Right lobe of liver (tissue), 6 donors: ENCODE data around the gene GRXCR2. TPM values are rescaled to one million over a fixed set of nuclear protein-coding genes. Genes with fewer than 3 reads are reported as not detected.

Experiments
- ATAC-seq, 4 donors: fragments of 200-7000 bp; cut with Tn5 transposase; one replicate each; pipeline ENCODE4 v1.9.1; 2020; ENCODE audit warnings: mild to moderate bottlenecking in 4 of 4, moderate library complexity in 4 of 4
- DNase-seq, 3 donors: peaks; one replicate each; pipeline ENCODE4 v3.0.0-alpha.2; 2020
- H3K27ac ChIP-seq, 3 donors: fragments of 200-600 bp; one replicate each; pipeline ENCODE4 v1.8.0; 2022
- H3K27me3 ChIP-seq, 2 donors: fragments of 200-600 bp; one replicate each; pipeline ENCODE4 v1.8.0; 2022
- H3K36me3 ChIP-seq, 4 donors: fragments of 200-600 bp; sonication (generic) in 1 of 4; one replicate each; pipeline versions ENCODE4 v1.5.1 to v1.8.0; 2017 to 2022; ENCODE audit warnings: control low read depth in 1 of 4
- H3K4me1 ChIP-seq, 4 donors: fragments of 200-600 bp; sonication (generic) in 1 of 4; one replicate each; pipeline versions ENCODE4 v1.5.1 to v1.8.0; 2017 to 2022; ENCODE audit warnings: control low read depth in 1 of 4
- H3K4me3 ChIP-seq, 3 donors: fragments of 200-600 bp; one replicate each; pipeline ENCODE4 v1.8.0; 2022
- H3K9me3 ChIP-seq, 4 donors: fragments of 200-600 bp; sonication (generic) in 1 of 4; one replicate each; pipeline versions ENCODE4 v1.5.1 to v1.8.0; 2017 to 2022; ENCODE audit warnings: control low read depth in 1 of 4
- CTCF ChIP-seq, 4 donors: fragments of 200-600 bp in 3 of 4; fragments of 450-650 bp in 1 of 4; IDR thresholded peaks; one replicate each; pipeline versions ENCODE4 v1.5.1 to v1.8.0; 2016 to 2022; ENCODE audit warnings: antibody characterized with exemption in 4 of 4, mild to moderate bottlenecking in 2 of 4
- POLR2A ChIP-seq: fragments of 450-650 bp; IDR thresholded peaks from one replicate; pipeline ENCODE4 v1.6.1; 2017; ENCODE audit warnings: antibody characterized with exemption, mild to moderate bottlenecking
- WGBS: methylation state at CpG from one replicate; pipeline ENCODE4 v1.1.6; 2018; ENCODE audit warnings: low coverage, low lambda C conversion rate; ENCODE audit not compliant: insufficient coverage; ENCODE audit errors: missing lambda C conversion rate; 5-methylcytosine and 5-hydroxymethylcytosine counted together
- intact Hi-C, 2 donors: fragments of 100-400 bp; cut with DNase I; formaldehyde crosslinking; loops; one replicate each; pipeline versions ENCODE4 v1.11.2 to v1.14.1; 2022
- total RNA-seq, 6 experiments: library from RNA; depleted of rRNA in 2 of 6; stranded (reverse); fragments of >200 nt in 2 of 6; fragmentation: NEBNext Ultra II Directional in 3 of 6; extraction: Animal tissue kit (Norgen Biotek cat#: 25700) in 3 of 6; gene quantifications; one replicate each; pipeline versions ENCODE4 v1.1.0 to v1.2.4, GENCODE V29; 2016 to 2023
- donor health status: DM: no; HTN: yes; CAD: no.
- donor health status: DM: no; HTN: no; CAD: no.
- donor health status: DM: no; HTN: no; CAD: no.
- donor health status: DM: no; HTN: yes; CAD: no.
- donor health status: DM: no; HTN: yes; CAD: no.

GRXCR2 gene
- total RNA-seq, 6 experiments from 2014 or later = not detected

- intact Hi-C loops = no loop called here
- Histone ChIP-seq H3K36me3 (no peaks in the 10 kb centered on the region), H3K4me3 (no peak overlapping the region), H3K4me1 (no peaks in the 10 kb centered on the region), H3K27me3 (no peaks in the 10 kb centered on the region), H3K9me3 (no peaks in the 10 kb centered on the region), H3K27ac (no peak overlapping the region)
- TF ChIP-seq CTCF (IDR thresholded peaks at IDR 0.05) = no peak
- DNase-seq = no peak
- ATAC-seq = peak in 1 of 4 donors; percentile 69
- 8% methylated on average over 2 of the region's 2 CpGs for WGBS
Observed at GRCh38 chr5:145918397-145918796, 45.6 kb upstream of the GRXCR2 start.

- Histone ChIP-seq H3K4me1 (peaks cover 0 to 4% (median under 1%) of the 10 kb centered on the region in 4 donors), H3K9me3 (no peaks in the 10 kb centered on the region), H3K27ac (no peak overlapping the region), H3K27me3 (no peaks in the 10 kb centered on the region), H3K36me3 (no peaks in the 10 kb centered on the region), H3K4me3 (no peak overlapping the region)
- no peak for TF ChIP-seq POLR2A
- no peak for TF ChIP-seq CTCF (IDR thresholded peaks at IDR 0.05)
- DNase-seq (no peak), ATAC-seq (peak in 2 of 4 donors; percentile 29 to 89)
- intact Hi-C loops = no loop called here
Observed at GRCh38 chr5:145917288-145917687, 44.5 kb upstream of the GRXCR2 start.

GRCh38 chr5:145915970-145916638, 43.3 kb upstream of the GRXCR2 start:
- WGBS = 84% methylated on average over 7 of the region's 7 CpGs
- DNase-seq = no peak
- no peaks in the 10 kb centered on the region for H3K36me3 ChIP-seq
- TF ChIP-seq CTCF (IDR thresholded peaks at IDR 0.05) (no peak), POLR2A (no peak)
- H3K27ac ChIP-seq = no peak overlapping the region
- intact Hi-C loops = no loop called here
- no peaks in the 10 kb centered on the region for H3K9me3 ChIP-seq
- no peaks in the 10 kb centered on the region for H3K27me3 ChIP-seq
- H3K4me3 ChIP-seq = no peak overlapping the region
- peaks cover 0 to 9% (median 3%) of the 10 kb centered on the region in 4 donors for H3K4me1 ChIP-seq
- no peak for ATAC-seq

- intact Hi-C loops = no loop called here
- WGBS = 95% methylated on average over 7 of the region's 7 CpGs
- ATAC-seq = no peak
Observed at GRCh38 chr5:145913701-145914100, 40.9 kb upstream of the GRXCR2 start.

More at GRCh38 chr5:145913701-145914100, 40.9 kb upstream of the GRXCR2 start:
- H3K27me3 ChIP-seq = no peaks in the 10 kb centered on the region
- no peak for TF ChIP-seq CTCF (IDR thresholded peaks at IDR 0.05)
- TF ChIP-seq POLR2A = no peak
- no peak for DNase-seq
- H3K36me3 ChIP-seq = no peaks in the 10 kb centered on the region
- H3K9me3 ChIP-seq = no peaks in the 10 kb centered on the region
- H3K27ac ChIP-seq = no peak overlapping the region
- peaks cover 0 to 9% (median 3%) of the 10 kb centered on the region in 4 donors for H3K4me1 ChIP-seq
- no peak overlapping the region for H3K4me3 ChIP-seq
